OCI-LY7 (cell line): Measurements from ENCODE around the gene CCDC12.
A peak's percentile ranks its signal among the peaks of the same experiment; 100 is the strongest.

Experiments
- CTCF ChIP-seq: fragments of 200-600 bp; sonication (generic); conservative IDR thresholded peaks from 2 replicates; pipeline ENCODE4 v1.5.1; 2014; ENCODE audit warnings: mild to moderate bottlenecking, antibody characterized with exemption, low read length, moderate library complexity, mixed read lengths
- EZH2phosphoT487 ChIP-seq: fragments of 200-600 bp; sonication (generic); IDR thresholded peaks from 2 replicates; pipeline ENCODE4 v1.6.1; 2018; ENCODE audit warnings: low read depth, borderline replicate concordance, mild to moderate bottlenecking, mixed run types, antibody characterized with exemption, low read length, moderate library complexity, mixed read lengths

GRCh38 chr3:47002171-47003055 is 25.9 kb upstream of the CCDC12 start:
- TF ChIP-seq CTCF (peak; percentile 47), EZH2phosphoT487 (no peak)
